BE2C (cell line): ENCODE data around the gene TRUB2.

ENCODE experiments used
- DNase-seq: peaks from one replicate; pipeline ENCODE4 v3.0.0-alpha.2; 2020
- H3K27me3 ChIP-seq: fragments of 250-450 bp; sonication (Bioruptor Pico); 2 replicates; pipeline ENCODE4 v1.5.1; 2020; ENCODE audit warnings: mild to moderate bottlenecking
- H3K36me3 ChIP-seq: fragments of 250-450 bp; sonication (Bioruptor Pico); 2 replicates; pipeline ENCODE4 v1.5.1; 2020; ENCODE audit warnings: mild to moderate bottlenecking
- H3K4me1 ChIP-seq: fragments of 250-450 bp; sonication (Bioruptor Pico); 2 replicates; pipeline ENCODE4 v1.5.1; 2020
- H3K4me3 ChIP-seq: 2 replicates; pipeline ENCODE4 v1.5.1; 2011; ENCODE audit warnings: low read depth, low read length
- H3K9me3 ChIP-seq: fragments of 250-450 bp; sonication (Bioruptor Pico); 2 replicates; pipeline ENCODE4 v1.5.1; 2020
- TF ChIP-seq, protein P1 (sequence below): IDR thresholded peaks from 2 replicates; pipeline ENCODE4 v1.5.1; 2012; ENCODE audit warnings: mild to moderate bottlenecking, low read depth, low read length

The TRUB2 gene

GRCh38 chr9:128358090-128358489, 35.8 kb upstream of the TRUB2 start:
- TF ChIP-seq, protein P1, sequence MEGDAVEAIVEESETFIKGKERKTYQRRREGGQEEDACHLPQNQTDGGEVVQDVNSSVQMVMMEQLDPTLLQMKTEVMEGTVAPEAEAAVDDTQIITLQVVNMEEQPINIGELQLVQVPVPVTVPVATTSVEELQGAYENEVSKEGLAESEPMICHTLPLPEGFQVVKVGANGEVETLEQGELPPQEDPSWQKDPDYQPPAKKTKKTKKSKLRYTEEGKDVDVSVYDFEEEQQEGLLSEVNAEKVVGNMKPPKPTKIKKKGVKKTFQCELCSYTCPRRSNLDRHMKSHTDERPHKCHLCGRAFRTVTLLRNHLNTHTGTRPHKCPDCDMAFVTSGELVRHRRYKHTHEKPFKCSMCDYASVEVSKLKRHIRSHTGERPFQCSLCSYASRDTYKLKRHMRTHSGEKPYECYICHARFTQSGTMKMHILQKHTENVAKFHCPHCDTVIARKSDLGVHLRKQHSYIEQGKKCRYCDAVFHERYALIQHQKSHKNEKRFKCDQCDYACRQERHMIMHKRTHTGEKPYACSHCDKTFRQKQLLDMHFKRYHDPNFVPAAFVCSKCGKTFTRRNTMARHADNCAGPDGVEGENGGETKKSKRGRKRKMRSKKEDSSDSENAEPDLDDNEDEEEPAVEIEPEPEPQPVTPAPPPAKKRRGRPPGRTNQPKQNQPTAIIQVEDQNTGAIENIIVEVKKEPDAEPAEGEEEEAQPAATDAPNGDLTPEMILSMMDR, result no peak
- no peaks in the 10 kb centered on the region for H3K4me1 ChIP-seq
- H3K36me3 ChIP-seq, result peaks cover 6% of the 10 kb centered on the region
- no peaks in the 10 kb centered on the region for H3K27me3 ChIP-seq
- no peaks in the 10 kb centered on the region for H3K9me3 ChIP-seq
- H3K4me3 ChIP-seq, result no peak overlapping the region
- no peak for DNase-seq

DNA sequence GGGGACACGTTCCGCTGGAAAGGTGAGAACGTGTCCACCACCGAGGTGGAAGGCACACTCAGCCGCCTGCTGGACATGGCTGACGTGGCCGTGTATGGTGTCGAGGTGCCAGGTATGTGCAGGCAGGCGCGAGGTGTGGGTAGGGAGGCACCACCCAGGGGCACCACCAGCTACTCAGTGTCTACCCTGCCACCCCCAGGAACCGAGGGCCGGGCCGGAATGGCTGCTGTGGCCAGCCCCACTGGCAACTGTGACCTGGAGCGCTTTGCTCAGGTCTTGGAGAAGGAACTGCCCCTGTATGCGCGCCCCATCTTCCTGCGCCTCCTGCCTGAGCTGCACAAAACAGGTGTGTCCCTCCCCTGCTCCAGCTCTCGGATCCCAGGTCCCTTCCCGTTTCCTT, 33.2 kb upstream of the TRUB2 start:
- H3K27me3 ChIP-seq, result no peaks in the 10 kb centered on the region

GRCh38 chr9:128349772-128350171, 27.5 kb upstream of the TRUB2 start:
- Histone ChIP-seq H3K27me3 (no peaks in the 10 kb centered on the region), H3K4me1 (no peaks in the 10 kb centered on the region), H3K36me3 (peaks cover 46% of the 10 kb centered on the region), H3K4me3 (no peak overlapping the region), H3K9me3 (no peaks in the 10 kb centered on the region)
- no peak for DNase-seq
- TF ChIP-seq, protein P1, result no peak

More for the DNA sequence above, 33.2 kb upstream of the TRUB2 start:
- DNase-seq, result no peak
- no peak overlapping the region for H3K4me3 ChIP-seq
- peaks cover 11% of the 10 kb centered on the region for H3K36me3 ChIP-seq
- no peaks in the 10 kb centered on the region for H3K9me3 ChIP-seq
- TF ChIP-seq, protein P1, result no peak
- H3K4me1 ChIP-seq, result no peaks in the 10 kb centered on the region

DNA sequence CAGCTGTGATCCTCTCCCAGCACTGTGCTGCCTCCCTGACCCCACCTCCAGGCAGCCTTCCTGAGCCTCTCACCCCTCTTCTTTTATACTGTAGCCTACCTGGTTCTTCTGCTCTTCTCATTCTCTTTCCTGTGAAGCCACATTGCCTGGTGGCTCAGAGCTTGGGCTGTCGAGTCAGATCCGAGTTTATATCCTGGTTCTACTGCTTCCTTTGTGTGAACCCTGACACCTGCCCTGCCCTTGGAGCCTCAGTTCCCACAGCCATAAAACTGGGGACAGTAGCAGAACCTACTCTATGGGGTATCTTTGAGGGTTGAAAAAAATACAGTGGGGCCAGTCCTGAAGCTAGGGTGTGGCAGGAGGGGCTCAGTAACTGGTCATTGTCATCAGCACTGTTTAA, 26.9 kb upstream of the TRUB2 start:
- TF ChIP-seq, protein P1, result no peak
- Histone ChIP-seq H3K4me1 (no peaks in the 10 kb centered on the region), H3K9me3 (no peaks in the 10 kb centered on the region), H3K27me3 (no peaks in the 10 kb centered on the region), H3K36me3 (peaks cover 48% of the 10 kb centered on the region), H3K4me3 (no peak overlapping the region)
- DNase-seq, result no peak

DNA sequence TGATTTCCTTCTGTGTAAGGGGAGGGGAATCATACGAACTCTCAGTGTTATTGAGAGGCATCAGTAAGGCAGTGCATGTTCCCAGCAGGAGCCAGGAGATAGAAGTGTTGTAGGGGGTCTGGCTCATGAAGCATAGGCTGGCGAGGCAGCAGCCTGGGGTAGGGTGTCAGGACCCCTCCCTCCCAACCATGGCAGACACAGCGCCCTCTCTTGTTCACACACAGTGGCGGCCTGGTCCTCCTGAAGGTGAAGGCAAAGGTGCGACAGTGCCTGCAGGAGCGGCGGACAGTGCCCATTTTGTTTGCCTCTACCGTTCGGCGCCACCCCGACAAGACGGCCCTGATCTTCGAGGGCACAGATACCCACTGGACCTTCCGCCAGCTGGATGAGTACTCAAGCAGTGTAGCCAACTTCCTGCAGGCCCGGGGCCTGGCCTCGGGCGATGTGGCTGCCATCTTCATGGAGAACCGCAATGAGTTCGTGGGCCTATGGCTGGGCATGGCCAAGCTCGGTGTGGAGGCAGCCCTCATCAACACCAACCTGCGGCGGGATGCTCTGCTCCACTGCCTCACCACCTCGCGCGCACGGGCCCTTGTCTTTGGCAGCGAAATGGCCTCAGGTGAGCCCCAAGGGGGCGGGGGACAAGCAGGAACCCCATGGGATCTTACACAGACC, 22.8 kb upstream of the TRUB2 start:
- Histone ChIP-seq H3K4me3 (no peak overlapping the region), H3K4me1 (no peaks in the 10 kb centered on the region; the same call in 1 of the 2 replicates), H3K27me3 (no peaks in the 10 kb centered on the region), H3K9me3 (no peaks in the 10 kb centered on the region), H3K36me3 (peaks cover 48% of the 10 kb centered on the region)
- no peak for DNase-seq
- TF ChIP-seq, protein P1, result no peak

- no peak for DNase-seq
- Histone ChIP-seq H3K27me3 (no peaks in the 10 kb centered on the region), H3K4me3 (no peak overlapping the region), H3K4me1 (no peaks in the 10 kb centered on the region; the same call in 1 of the 2 replicates), H3K36me3 (peaks cover 37% of the 10 kb centered on the region), H3K9me3 (no peaks in the 10 kb centered on the region)
- TF ChIP-seq, protein P1, result no peak
These were observed 21.6 kb upstream of the TRUB2 start for GRCh38 chr9:128343855-128344254.
